Measurements from ENCODE around the gene SS18. TPM values are rescaled to one million over a fixed set of nuclear protein-coding genes. Genes with fewer than 3 reads are reported as not detected.

The SS18 gene
- total RNA-seq, 8 experiments from 2014 or later, result 31.7 to 102 (median 80.6) TPM

DNA sequence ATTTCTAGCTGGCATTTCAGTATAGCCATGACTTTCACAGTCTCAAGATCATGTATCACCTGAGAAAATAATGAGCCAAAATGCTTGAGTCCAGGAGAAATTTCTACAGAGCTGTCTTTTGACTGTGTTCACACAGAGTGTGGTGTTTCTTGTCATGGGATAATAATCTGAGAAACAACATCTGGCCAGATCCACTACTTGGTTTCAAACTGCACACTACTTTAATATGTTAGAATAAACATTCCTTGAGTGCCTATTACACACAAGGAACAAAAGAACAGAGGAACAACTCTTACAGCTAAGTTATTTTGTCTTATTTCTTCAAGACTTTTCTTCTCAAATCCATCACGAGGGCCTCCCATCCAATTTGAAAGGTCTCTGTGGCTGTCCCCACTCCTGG, 108.3 kb downstream of the SS18 start:
- Histone ChIP-seq H3K4me1 (replicated peaks in 1 of 2) (no peaks in the 10 kb centered on the region), H3K27ac (no peak overlapping the region), H3K4me3 (no peak overlapping the region)
- ATAC-seq (replicated peaks in 6 of 8), result no peak
- in situ Hi-C loops (cut with MboI; ENCODE audit: low pct_unique_long_range_greater_than_20kb in 2 of 9, low sequenced_read_pairs in 9 of 9, unreplicated experiment in 9 of 9), result no loop called here
- WGBS, 10 experiments, result 20 to 80% (median 40%) methylated on average over 1 of the region's 1 CpG; no CpG with 5 or more reads in 5 of the 10 experiments

DNA sequence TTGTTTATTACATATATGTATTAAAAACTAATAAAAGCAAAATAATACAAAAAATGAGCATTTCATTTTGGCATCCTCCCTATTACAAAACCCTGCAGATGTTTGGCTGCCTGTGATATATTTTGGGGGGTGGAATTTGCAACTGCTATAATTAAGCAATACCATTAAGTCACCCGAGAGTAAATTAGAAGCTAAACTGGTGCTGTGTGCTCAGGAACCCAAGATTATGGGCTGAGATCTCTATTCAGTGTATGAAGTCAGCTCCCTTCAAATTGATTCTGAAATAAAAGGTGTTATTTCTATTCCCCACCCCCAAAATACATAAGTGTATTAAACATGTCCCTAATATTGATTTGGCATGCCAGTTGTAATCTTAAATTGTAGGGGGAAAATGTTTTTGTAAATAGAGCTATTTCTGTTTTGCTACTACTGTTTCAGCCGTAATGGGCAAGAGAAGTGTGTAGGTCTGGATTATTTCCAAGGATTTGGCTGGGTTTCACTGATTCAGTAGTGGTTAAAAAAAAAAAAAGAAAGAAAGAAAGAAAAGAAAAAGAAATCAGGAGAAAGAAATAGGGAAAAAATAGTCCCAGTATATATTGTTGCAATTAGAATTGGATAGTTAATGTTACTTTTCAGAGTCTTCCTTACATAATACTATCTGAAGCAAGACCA, 110.9 kb downstream of the SS18 start:
- in situ Hi-C loops (cut with MboI; ENCODE audit: low pct_unique_long_range_greater_than_20kb in 2 of 9, low sequenced_read_pairs in 9 of 9, unreplicated experiment in 9 of 9), result no loop called here
- ATAC-seq (replicated peaks in 6 of 8), result no peak
- Histone ChIP-seq H3K4me3 (no peak overlapping the region), H3K27ac (no peak overlapping the region), H3K4me1 (replicated peaks in 1 of 2) (no peaks in the 10 kb centered on the region)
- 12 to 100% (median 89%) methylated on average over 1 to 2 of the region's 2 CpGs; no CpG with 5 or more reads in 1 of the 10 experiments for WGBS, 10 experiments

DNA sequence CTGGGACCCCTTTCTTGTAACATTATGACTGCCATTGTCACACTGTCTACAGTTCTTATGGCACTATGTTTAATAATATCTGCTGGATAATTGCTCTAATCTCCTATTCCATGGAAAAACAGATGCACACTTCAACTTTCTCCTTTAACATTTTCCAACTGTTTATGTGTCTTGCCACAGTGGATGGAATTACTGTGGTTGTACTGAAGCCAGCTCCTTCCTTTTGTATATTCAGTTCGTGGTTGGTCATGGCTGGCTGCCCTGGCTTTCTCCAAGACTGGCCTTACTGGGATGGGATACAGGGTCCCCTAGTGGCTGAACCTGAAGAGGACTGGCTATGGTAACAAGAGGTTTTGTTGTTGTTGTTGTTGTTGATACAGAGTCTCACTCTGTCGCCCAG, 113.9 kb downstream of the SS18 start:
- Histone ChIP-seq H3K27ac (no peak overlapping the region), H3K4me1 (replicated peaks in 1 of 2) (no peaks in the 10 kb centered on the region), H3K4me3 (no peak overlapping the region)
- in situ Hi-C loops (cut with MboI; ENCODE audit: low pct_unique_long_range_greater_than_20kb in 2 of 9, low sequenced_read_pairs in 9 of 9, unreplicated experiment in 9 of 9), result no loop called here
- 45 to 83% (median 67%) methylated on average over 1 to 2 of the region's 2 CpGs; no CpG with 5 or more reads in 5 of the 10 experiments for WGBS, 10 experiments
- peak in 3 of 8 experiments; percentile 23 to 62 (median 27) for ATAC-seq (replicated peaks in 6 of 8)

DNA sequence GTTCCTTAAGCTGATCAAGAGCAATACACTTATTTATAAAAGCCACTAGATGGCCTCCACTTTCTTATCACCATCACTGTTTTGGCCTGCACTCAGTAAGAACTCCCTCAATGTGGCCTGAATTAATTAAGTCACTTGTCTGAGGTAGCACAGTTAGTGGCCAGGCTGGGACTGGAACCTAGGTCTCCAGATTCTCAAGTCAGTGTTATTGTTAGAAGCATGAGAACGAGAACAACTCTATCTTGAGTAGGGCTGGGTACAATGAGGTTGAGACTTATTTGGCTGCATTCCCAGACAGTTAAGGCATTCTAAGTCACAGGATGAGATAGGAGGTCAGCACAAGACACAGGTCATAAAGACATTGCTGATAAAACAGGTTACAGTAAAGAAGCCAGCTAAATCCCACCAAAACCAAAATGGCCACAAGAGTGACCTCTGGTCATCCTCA, 115.8 kb downstream of the SS18 start:
- Histone ChIP-seq H3K27ac (no peak overlapping the region), H3K4me3 (no peak overlapping the region), H3K4me1 (replicated peaks in 1 of 2) (no peaks in the 10 kb centered on the region)
- WGBS, 10 experiments, result 22 to 100% (median 80%) methylated on average over 1 of the region's 1 CpG; no CpG with 5 or more reads in 5 of the 10 experiments
- in situ Hi-C loops (cut with MboI; ENCODE audit: low pct_unique_long_range_greater_than_20kb in 2 of 9, low sequenced_read_pairs in 9 of 9, unreplicated experiment in 9 of 9), result no loop called here
- no peak for ATAC-seq (replicated peaks in 6 of 8)

Other genes starting within 250 kb of the SS18 start
- gene PSMA8, start 43.3 kb upstream of the SS18 start, total RNA-seq, result not detected
- 10 to 100 TPM in 1 of 8 experiments, 1 to 10 TPM in 7; 2.0 to 12.3 (median 3.3) TPM for gene TAF4B, start 135.8 kb upstream of the SS18 start, total RNA-seq

All from motor neuron (in vitro differentiated cells).